GM21390 (cell line): ENCODE data around the gene GPX2.
A peak's percentile ranks its signal among the peaks of the same experiment; 100 is the strongest.

Experiments
- ATAC-seq: cut with Tn5 transposase; IDR thresholded peaks from one replicate; pipeline ENCODE4 v1.9.1; 2021; ENCODE audit not compliant: unreplicated experiment

The GPX2 gene

GRCh38 chr14:64942531-64943111 lies at the start of gene GPX2:
GPX2 (minus strand) TSS chr14:64942745; CDS start chr14:64942726, 19 bp downstream.
- no peak for ATAC-seq

GRCh38 chr14:64990939-64991338 lies 48.4 kb upstream of the GPX2 start:
- ATAC-seq: no peak

- no peak for ATAC-seq
These were observed 47.8 kb upstream of the GPX2 start for GRCh38 chr14:64990296-64990695.

- no peak for ATAC-seq
These were observed 44.9 kb upstream of the GPX2 start for GRCh38 chr14:64987438-64987767.

DNA sequence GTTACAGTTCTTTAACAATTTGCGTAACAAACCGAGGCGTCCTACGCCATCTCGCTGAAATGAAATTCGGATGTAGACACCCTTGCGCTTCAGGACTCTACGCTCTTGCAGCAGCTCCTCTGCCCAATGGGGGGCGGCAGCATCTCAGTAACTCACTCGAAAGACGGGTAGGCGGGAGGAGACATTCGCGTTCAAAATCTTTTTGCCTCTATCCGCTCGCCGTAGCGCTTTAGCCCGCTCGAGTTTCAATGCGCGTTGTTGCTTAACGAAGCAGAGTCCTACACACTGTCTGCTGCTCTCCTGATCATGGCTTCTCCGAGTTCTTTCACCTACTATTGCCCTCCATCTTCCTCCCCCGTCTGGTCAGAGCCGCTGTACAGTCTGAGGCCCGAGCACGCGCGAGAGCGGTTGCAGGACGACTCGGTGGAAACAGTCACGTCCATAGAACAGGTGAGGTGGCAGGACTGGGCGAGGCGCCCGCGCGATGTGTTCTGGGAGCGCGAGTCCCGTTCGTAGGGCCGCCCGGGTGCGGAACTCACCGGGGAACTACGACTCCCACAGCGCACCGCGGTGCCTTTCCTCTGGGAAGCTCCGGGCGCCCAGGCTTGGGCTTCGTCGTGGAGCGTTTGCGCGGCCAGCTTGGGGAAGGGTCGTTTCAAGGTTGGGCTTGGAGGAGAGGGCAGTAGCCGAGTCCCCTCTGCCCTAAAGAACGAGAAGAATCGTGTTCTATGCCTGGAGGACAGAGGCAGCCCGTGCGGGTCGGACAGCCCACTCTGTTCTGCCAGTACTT lies 44.3 kb upstream of the GPX2 start, which contains the start of gene FNTB:
Gene FNTB, plus strand, starts transcription at position 248 of the 790 bp plus-strand sequence. Its CDS starts 59 bp downstream, at position 307.
- ATAC-seq: peak; percentile 91

DNA sequence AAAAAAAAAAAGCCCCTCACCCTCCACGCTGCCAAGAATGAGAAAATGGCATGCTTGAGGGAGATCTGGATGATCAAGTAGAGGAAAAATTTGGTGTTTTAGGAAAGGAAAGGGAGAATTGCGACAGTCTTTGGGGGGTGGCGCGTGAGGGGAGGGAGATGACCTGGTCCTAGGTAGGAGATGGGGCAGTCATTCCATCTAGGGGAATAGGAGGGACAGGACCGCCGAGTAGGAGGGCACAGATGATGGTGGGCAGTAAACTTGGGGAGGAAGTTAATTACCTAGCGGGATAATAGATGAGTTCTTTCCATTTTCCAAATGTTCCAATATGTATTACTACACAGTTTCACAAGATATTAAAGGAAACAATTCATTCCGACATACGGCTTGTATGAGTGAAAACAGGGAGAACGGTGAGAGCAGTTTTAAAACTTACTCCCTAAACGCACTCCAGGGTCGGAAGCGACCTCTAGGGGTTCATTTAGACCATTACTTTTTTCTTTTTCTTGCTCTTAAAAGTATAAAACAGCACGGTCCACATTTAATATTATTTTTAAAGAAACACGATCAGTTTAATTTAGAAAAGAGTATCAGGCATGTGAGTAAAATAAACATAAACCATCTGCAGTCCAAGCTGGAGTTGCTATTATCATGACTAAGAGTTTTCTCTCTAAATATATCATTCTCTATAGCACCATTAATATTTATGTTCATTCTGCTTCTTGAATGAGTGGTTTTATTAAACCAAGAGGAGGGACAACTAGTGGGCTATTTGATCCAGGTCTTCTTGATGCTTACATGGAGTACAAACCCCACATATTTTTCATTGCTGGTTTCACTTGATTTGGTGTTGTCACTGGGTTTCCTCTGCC lies 41.1 kb upstream of the GPX2 start:
- ATAC-seq: no peak

DNA sequence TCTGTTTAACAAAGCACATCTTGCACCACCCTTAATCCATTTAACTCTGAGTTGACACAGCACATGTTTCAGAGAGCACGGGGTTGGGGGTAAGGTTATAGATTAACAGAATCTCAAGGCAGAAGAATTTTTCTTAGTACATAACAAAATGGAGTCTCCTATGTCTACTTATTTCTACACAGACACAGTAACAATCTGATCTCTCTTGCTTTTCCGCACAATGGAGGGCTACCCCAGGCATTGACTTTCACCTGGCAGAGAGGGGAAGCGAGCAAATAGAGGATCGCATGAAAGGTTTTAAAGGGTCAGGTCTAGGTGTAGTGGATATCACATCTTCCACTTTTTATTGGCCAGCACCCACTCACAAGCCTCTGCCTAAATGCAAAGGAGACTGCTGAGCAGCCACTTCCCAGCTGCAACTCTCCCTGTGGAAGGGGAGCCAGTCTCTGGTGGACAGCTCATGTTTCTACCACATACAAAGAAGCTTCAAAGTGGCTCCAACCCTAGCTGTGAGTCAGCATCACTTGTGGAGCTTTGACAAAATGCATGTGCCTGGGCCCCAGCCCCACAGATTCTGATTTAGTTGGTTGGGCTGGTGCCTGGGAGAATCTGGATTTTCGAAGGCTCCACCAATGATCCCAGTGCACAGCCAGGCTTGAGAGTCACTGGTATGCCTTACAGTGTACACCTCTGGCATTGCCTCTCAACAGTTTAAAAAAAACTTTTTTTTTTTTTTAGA lies 37.0 kb upstream of the GPX2 start:
- ATAC-seq: no peak

DNA sequence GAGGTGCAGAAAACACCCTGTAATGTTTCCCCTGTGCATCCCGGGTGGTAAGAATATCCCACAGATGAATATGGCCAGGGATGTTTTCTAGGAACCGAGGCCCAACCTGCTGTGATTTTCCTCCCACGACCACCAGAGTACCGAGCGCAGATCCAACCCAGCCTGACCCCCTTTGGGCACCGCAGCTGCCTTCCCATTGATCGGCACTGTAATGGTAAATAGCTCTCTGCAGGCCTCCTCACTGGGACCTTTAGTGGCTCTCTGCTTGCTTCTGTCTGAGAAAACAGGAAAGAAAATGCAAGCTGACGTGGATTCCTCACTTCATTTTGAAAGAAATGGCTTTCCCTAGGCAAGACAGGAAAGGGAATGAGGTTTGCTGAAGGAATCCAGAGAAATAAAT lies 32.0 kb upstream of the GPX2 start:
- no peak for ATAC-seq

GRCh38 chr14:64973826-64974225 lies 31.3 kb upstream of the GPX2 start:
- no peak for ATAC-seq

DNA sequence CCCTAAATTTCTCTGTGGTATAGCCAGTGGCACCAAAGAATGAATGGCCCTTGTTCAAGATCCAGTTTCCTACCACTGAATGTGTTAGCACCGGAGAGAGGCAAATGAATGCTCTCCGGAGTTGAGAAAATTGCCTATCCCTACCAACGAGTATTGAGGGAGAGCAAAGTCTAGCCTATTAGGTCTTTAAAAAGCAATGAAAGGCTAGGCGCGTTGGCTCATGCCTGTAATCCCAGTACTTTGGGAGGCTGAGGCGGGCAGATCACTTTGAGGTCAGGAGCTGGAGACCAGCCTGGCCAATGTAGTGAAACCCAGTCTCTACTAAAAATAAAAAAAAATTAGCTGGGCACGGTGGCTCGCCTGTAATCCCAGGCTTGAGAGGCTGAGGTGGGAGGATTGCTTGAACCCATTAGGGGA lies 30.5 kb upstream of the GPX2 start:
- ATAC-seq: no peak

GRCh38 chr14:64971943-64972791 lies 29.6 kb upstream of the GPX2 start, which contains the start of gene RAB15:
RAB15 (minus strand) TSS chr14:64972336; CDS start chr14:64972076, 260 bp downstream.
- ATAC-seq: peak; percentile 65

DNA sequence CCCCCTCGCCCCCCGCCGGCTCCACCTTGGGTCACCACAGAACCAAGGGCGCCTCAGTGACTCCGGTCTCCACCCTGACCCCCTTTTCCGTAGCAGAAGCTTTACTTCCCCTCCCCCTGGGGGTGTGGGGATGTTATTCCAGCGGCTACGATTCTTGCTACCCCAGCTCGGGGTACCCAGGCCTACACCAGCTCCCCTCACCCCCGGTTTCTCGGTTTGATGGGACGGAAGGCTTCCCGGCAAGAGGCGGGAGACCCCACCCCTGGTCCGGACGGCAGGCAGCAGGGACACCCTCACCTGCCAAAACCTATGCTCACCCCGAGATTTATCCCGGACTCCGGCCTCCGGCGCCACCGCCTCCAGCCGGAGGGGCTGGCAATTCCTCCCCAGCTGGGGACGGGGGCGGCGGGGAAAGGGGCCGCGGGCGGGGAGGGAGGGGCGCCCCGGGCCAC lies 29.0 kb upstream of the GPX2 start:
- no peak for ATAC-seq

DNA sequence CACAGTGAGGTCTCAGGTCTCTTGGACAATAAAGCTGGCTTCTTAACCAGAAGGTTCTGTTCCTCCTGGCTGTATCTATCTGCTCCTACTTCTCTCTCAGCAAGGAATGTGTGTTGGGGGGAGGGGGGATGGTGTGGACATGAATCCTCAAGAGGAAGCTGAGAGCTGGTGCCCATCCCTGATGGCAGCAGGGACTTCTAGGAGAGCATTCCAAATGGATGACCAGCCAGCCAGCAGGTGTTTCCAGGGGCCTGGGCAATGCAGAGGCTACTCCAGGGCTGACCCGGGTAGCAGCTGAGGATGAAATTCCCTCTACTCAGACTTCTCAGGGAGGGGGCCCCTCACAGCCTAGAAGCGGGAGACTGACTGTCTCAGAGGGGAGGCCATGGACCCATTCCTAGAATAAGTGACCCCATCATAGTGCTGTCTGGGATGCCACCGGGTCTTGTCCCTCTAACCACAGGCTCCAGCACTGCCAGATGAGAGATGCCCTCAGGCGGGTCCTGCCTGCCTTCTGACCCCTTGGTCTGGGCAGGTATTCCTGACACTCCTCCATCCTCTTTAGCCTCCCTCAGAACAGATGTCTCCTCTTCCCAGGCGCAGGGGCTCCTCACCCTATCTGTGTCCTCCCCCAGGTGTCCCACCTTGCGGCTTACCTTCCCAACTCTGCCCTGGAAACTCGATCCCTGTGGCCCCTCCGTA lies 28.4 kb upstream of the GPX2 start:
- ATAC-seq: no peak

DNA sequence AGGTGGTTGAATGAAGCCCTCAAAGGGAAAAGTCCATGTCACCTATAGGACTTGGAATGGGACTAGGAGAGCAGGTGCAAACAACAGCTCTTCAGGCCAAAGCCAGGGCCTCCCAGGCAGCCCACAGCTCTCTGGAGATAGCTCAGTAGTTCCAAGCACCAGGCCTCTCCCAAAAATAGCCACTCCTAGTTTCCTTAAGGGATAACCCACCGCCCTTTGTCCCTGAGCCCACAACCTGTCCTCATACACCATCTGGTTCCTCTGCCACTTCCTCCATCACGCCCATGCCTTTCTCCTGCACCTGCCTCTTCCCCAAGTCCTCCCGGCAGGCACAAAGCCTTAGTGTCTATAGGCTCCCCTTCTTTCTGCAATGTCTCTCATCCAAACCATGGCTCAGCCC lies 27.5 kb upstream of the GPX2 start:
- ATAC-seq: no peak

- ATAC-seq: no peak
These were observed 26.1 kb upstream of the GPX2 start for GRCh38 chr14:64968651-64969050.

- no peak for ATAC-seq
These were observed 25.6 kb upstream of the GPX2 start for GRCh38 chr14:64968167-64968566.

GRCh38 chr14:64966976-64967375 lies 24.4 kb upstream of the GPX2 start:
- ATAC-seq: no peak

GRCh38 chr14:64965356-64966000 lies 22.9 kb upstream of the GPX2 start:
- no peak for ATAC-seq

DNA sequence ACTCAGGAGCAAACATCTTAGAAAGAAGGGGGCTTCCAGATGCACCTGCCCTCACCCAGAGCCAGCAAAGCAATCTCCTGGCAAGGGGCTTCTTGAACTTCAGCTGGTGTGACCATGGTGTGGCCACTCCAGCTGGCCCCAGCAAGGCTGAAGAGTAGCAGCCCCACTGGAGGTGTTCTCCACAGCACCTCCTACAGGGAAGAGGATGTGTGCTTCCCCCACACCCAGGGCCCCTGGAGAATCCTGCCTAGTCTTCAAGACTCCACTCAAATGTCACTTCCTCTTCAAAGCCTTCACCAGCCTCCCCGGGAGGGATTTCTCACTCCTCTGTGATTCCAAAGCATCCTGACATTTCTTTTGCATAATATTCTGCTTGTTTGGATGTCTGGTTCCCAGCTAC lies 21.1 kb upstream of the GPX2 start:
- ATAC-seq: no peak
